Fibroblast of lung (primary cell): ENCODE data around the gene DNAJB2.

Experiments
- EZH2 ChIP-seq: IDR thresholded peaks from 2 replicates; pipeline ENCODE4 v1.5.1; 2012; ENCODE audit warnings: low read length, control low read depth, mild to moderate bottlenecking; ENCODE audit errors: missing control alignments
- TF ChIP-seq, protein P1 (sequence below), 2 donors: IDR thresholded peaks in 1 of 2; conservative IDR thresholded peaks in 1 of 2; 1 replicate in 1 of 2; 2 replicates in 1 of 2; pipeline ENCODE4 v1.5.1; 2011 to 2012; ENCODE audit warnings: low read length in 2 of 2, control low read depth in 1 of 2, inconsistent platforms in 1 of 2, low read depth in 1 of 2, mild to moderate bottlenecking in 1 of 2

DNA sequence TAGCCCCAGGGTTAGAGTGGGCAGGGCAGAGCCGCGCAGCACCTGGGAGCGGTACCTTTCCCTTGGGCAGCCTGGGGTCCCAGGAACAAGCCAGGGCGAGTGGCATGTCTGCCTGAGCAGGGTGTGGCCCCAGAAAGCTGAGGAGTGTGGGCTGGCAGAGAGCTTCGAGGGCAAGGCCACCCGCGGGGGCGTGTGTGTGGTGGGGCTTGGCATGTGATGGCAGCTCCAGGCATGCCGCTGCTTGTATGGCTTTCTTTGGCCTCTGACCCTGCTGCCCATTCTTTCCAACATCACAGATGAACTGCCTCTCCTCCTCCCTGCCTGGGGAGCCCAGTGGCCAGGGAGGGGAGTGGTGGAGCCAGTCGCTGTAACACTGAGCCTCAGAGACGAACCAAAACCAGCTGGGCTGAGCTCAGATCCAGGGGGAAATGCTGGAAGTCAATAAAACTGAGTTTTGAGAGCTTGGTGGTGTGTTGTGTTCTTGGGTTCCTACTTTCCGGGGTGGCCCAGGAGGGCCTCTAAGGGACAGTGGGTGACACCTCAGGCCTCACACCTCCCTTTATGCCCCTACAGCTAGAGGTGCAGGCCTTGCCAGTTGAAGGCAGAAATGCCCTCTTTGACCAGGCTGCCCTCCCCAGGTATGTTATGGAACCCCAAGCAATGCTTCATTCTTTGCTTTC is 7.4 kb downstream of the DNAJB2 start:
- TF ChIP-seq, protein P1, sequence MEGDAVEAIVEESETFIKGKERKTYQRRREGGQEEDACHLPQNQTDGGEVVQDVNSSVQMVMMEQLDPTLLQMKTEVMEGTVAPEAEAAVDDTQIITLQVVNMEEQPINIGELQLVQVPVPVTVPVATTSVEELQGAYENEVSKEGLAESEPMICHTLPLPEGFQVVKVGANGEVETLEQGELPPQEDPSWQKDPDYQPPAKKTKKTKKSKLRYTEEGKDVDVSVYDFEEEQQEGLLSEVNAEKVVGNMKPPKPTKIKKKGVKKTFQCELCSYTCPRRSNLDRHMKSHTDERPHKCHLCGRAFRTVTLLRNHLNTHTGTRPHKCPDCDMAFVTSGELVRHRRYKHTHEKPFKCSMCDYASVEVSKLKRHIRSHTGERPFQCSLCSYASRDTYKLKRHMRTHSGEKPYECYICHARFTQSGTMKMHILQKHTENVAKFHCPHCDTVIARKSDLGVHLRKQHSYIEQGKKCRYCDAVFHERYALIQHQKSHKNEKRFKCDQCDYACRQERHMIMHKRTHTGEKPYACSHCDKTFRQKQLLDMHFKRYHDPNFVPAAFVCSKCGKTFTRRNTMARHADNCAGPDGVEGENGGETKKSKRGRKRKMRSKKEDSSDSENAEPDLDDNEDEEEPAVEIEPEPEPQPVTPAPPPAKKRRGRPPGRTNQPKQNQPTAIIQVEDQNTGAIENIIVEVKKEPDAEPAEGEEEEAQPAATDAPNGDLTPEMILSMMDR (conservative IDR thresholded peaks at IDR 0.05 in 1 of 2, IDR thresholded peaks at IDR 0.05 in 1 of 2; ENCODE audit: low read depth in 1 of 2, low read length in 2 of 2) = no peak
- TF ChIP-seq EZH2 = no peak
